Measurements from ENCODE around the gene TSC22D1.

- TF ChIP-seq POLR2A (IDR thresholded peaks at IDR 0.05), result no peak
- TF ChIP-seq, protein P1, sequence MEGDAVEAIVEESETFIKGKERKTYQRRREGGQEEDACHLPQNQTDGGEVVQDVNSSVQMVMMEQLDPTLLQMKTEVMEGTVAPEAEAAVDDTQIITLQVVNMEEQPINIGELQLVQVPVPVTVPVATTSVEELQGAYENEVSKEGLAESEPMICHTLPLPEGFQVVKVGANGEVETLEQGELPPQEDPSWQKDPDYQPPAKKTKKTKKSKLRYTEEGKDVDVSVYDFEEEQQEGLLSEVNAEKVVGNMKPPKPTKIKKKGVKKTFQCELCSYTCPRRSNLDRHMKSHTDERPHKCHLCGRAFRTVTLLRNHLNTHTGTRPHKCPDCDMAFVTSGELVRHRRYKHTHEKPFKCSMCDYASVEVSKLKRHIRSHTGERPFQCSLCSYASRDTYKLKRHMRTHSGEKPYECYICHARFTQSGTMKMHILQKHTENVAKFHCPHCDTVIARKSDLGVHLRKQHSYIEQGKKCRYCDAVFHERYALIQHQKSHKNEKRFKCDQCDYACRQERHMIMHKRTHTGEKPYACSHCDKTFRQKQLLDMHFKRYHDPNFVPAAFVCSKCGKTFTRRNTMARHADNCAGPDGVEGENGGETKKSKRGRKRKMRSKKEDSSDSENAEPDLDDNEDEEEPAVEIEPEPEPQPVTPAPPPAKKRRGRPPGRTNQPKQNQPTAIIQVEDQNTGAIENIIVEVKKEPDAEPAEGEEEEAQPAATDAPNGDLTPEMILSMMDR (IDR thresholded peaks at IDR 0.05), result peak in 2 of 3 donors; percentile 11 to 32
Observed at GRCh38 chr13:44573790-44574465, 2.2 kb downstream of the TSC22D1 start.
